Renal cortex interstitium (tissue), 11 donors: ENCODE measurements around the gene IGFBP1. TPM values are rescaled to one million over a fixed set of nuclear protein-coding genes. Genes with fewer than 3 reads are reported as not detected.
"Not testable (repeated sequence)": the region's sequence is repeated elsewhere in the genome, so short reads cannot be mapped to it uniquely, and the experiment has no call there.

ENCODE experiments used
- DNase-seq, 11 donors: peaks; one replicate each; pipeline ENCODE4 v3.0.0-alpha.2; 2013; ENCODE audit warnings: low read depth in 9 of 11, low spot score in 4 of 11; ENCODE audit errors: extremely low read depth in 1 of 11
- polyA plus RNA-seq, 3 donors: library from polyadenylated mRNA; unstranded; fragments of 120-200 nt; gene quantifications; one replicate each; pipeline ENCODE4 v1.2.1, GENCODE V29; 2013; ENCODE audit not compliant: insufficient read length in 3 of 3

IGFBP1 gene
- polyA plus RNA-seq, 3 donors = 0.46 to 0.79 (median 0.47) TPM

GRCh38 chr7:45921699-45922519 lies 33.6 kb downstream of the IGFBP1 start:
- peak; percentile 60 to 88 (median 70) for DNase-seq

GRCh38 chr7:45922810-45923209 lies 34.5 kb downstream of the IGFBP1 start:
- no peak for DNase-seq

DNA sequence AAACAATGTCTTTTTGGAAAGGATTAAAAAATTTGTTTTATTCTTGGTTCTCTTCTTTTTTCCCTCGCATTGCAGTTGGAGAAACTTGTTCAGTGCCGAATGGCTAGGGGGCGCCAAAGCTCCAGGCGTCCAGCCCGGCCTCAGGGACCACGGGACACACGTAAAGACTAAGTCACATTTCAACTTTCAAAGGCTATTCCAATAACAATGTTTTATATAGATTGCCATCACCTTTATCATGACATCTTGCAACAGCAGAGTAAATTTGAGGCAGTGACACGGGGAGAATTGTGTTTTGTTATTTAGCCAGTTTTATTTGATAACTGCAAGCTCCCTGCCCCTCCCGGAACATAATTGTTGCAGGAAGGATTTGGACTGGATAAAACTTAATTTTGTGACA lies 35.0 kb downstream of the IGFBP1 start:
- DNase-seq = peak; percentile 36 to 76 (median 69)

DNA sequence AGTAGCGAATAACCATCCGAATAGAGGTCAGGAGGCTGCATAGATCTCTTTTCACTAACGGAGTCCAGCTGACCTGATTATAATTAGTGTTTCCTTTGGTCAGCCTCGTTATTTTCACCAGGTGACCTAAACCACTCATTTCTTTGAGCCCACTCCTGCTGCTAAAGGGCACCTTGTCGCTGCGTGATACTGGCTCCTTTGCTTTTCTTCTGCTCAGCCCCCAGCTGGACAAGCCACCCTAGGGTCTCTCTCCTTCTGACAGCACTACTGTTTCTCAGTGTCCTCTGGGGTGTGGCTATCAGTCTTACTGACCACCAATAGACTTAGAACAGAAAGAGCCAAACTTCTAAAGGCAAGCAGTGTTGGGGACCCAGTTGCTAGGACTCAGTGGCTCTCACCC lies 35.5 kb downstream of the IGFBP1 start:
- DNase-seq = no peak

DNA sequence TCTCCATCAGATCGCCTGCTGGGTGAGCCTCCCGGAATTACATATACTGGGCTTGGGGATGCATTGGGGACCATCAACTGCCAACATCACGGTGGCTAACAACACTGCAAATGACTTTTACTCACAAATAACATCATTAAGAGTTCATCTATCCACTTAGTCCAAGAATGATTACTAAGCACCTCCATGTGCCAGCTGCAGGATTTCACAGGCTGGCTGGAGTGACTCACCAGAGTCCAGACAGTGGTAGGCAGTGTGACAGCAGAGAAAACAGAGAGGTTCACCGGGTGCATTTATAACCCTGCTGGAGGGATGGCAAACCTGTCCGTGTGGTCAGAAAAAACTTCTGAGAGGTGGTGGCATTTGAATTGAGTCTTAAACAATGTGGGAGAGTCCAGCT lies 36.0 kb downstream of the IGFBP1 start:
- DNase-seq = no peak

DNA sequence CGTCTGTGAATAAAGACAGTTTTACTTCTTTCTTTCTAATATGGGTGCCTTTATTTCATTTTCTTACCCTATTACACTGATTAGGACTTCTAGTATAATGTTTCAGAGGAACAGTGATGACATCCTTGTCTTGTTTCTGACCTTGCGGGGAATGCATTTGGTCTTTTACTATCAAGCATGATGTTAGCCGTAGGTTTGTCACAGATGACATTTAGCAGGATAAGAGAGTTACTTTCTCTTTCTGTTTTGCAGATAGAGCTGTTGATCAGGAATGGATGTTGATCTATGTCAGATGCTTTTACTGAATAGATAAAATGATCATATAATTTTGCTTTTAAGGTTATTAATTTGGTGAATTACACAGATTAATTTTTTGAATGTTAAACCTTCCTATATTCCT lies 39.4 kb downstream of the IGFBP1 start:
- no peak for DNase-seq

- no peak for DNase-seq
Observed at GRCh38 chr7:45930967-45931366, 42.7 kb downstream of the IGFBP1 start.

DNA sequence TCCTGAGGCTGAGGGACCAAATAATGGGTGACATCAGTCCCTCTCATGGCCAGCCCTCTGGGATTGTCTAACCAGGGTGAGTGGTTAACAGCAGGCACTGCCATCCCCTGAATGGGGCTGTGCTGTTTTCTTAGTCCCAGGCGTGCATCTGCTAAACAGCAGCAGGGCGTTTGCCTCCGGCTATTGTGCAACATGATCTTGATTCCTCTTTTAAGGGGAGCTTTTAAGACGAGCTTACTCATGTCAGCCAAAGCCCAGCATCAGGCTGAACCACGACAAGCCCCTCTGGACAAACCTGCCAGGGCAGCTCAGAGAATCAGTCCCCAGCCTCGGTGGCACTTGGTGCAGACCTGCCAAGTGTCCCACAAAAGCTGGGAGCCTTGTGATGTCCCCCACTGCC lies 49.0 kb downstream of the IGFBP1 start:
- DNase-seq = no peak

- DNase-seq = no peak
Observed at GRCh38 chr7:45937862-45938261, 49.6 kb downstream of the IGFBP1 start.

- no peak for DNase-seq
Observed at GRCh38 chr7:45938626-45939302, 50.5 kb downstream of the IGFBP1 start.

- DNase-seq = no peak
Observed at GRCh38 chr7:45939574-45939973, 51.3 kb downstream of the IGFBP1 start.

DNA sequence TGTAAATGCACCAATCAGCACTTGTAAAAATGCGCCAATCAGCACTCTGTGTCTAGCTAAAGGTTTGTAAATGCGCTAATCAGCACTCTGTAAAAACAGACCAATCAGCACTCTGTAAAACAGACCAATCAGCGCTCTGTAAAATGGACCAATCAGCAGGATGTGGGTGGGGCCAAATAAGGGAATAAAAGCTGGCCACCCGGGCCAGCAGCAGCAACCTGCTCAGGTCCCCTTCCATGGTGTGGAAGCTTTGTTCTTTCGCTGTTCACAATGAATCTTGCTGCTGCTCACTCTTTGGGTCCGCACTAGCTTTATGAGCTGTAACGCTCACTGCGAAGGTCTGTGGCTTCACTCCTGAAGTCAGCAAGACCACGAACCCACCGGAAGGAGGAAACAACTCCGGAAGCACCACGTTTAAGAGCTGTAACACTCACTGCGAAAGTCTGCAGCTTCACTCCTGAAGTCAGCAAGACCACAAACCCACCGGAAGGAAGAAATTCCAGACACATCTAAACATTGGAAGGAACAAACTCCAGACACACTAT lies 52.0 kb downstream of the IGFBP1 start:
- DNase-seq = not testable (repeated sequence)

- no peak for DNase-seq
Observed at GRCh38 chr7:45940939-45941338, 52.7 kb downstream of the IGFBP1 start.

Other genes with a start within 250 kb of the IGFBP1 start
- under 1 TPM in 2 of 3 donors, not detected in 1; 0.03 to 0.06 TPM for gene CCDC201, start 15.4 kb upstream of the IGFBP1 start, polyA plus RNA-seq
- gene IGFBP3, start 32.8 kb downstream of the IGFBP1 start, polyA plus RNA-seq = 100 to 1,000 TPM in 1 of 3 donors, 10 to 100 TPM in 2; 71.9 to 130 (median 73.6) TPM